Trophoblast cell (in vitro differentiated cells and primary cell): ENCODE data around the gene CPNE6.

Source experiments
- DNase-seq, 2 donors: peaks; one replicate each; pipeline ENCODE4 v3.0.0-alpha.2; 2016
- H2AFZ ChIP-seq: 2 replicates; pipeline ENCODE4 v1.6.1; 2013; ENCODE audit warnings: low read length, moderate library complexity, mild to moderate bottlenecking; ENCODE audit not compliant: insufficient read depth, poor library complexity
- H2AK5ac ChIP-seq: 2 replicates; pipeline ENCODE4 v1.6.1; 2013; ENCODE audit warnings: mild to moderate bottlenecking, low read length
- H2BK120ac ChIP-seq: 2 replicates; pipeline ENCODE4 v1.6.1; 2013; ENCODE audit warnings: low read length, mild to moderate bottlenecking, moderate library complexity; ENCODE audit not compliant: insufficient read depth, poor library complexity
- H2BK12ac ChIP-seq: 2 replicates; pipeline ENCODE4 v1.6.1; 2013; ENCODE audit warnings: mild to moderate bottlenecking, low read length, moderate library complexity
- H2BK5ac ChIP-seq: 2 replicates; pipeline ENCODE4 v1.6.1; 2013; ENCODE audit warnings: low read length, low read depth, moderate library complexity, mild to moderate bottlenecking; ENCODE audit not compliant: poor library complexity
- H3K14ac ChIP-seq: 2 replicates; pipeline ENCODE4 v1.6.1; 2013; ENCODE audit warnings: mild to moderate bottlenecking, low read length
- H3K18ac ChIP-seq: 2 replicates; pipeline ENCODE4 v1.6.1; 2013; ENCODE audit warnings: mild to moderate bottlenecking, low read length
- H3K23ac ChIP-seq: 2 replicates; pipeline ENCODE4 v1.6.1; 2013; ENCODE audit warnings: low read length
- H3K27ac ChIP-seq: 2 replicates; pipeline ENCODE4 v1.5.1; 2013; ENCODE audit warnings: low read depth, mild to moderate bottlenecking, inconsistent platforms, low read length, moderate library complexity
- H3K27me3 ChIP-seq: 2 replicates; pipeline ENCODE4 v1.6.1; 2013; ENCODE audit warnings: inconsistent platforms, mild to moderate bottlenecking, low read length, moderate library complexity; ENCODE audit not compliant: insufficient read depth
- H3K36me3 ChIP-seq, 2 experiments: 1 replicate in 1 of 2; 2 replicates in 1 of 2; pipeline ENCODE4 v1.6.1; 2013; ENCODE audit warnings: low read length in 2 of 2, mild to moderate bottlenecking in 2 of 2, moderate library complexity in 1 of 2; ENCODE audit not compliant: insufficient read depth in 2 of 2, control insufficient read depth in 1 of 2
- H3K4ac ChIP-seq: 2 replicates; pipeline ENCODE4 v1.6.1; 2013; ENCODE audit warnings: low read depth, mild to moderate bottlenecking, low read length, moderate library complexity
- H3K4me1 ChIP-seq, 2 experiments: 1 replicate in 1 of 2; 2 replicates in 1 of 2; pipeline ENCODE4 v1.6.1; 2013; ENCODE audit warnings: low read length in 2 of 2, mild to moderate bottlenecking in 2 of 2, moderate library complexity in 1 of 2; ENCODE audit not compliant: insufficient read depth in 2 of 2, control insufficient read depth in 1 of 2
- H3K4me2 ChIP-seq: 2 replicates; pipeline ENCODE4 v1.6.1; 2013; ENCODE audit warnings: inconsistent platforms, mild to moderate bottlenecking, low read length, moderate library complexity
- H3K4me3 ChIP-seq: 2 replicates; pipeline ENCODE4 v1.5.1; 2013; ENCODE audit warnings: mild to moderate bottlenecking, low read depth, low read length, inconsistent platforms
- H3K79me1 ChIP-seq: one replicate; pipeline ENCODE4 v1.6.1; 2013; ENCODE audit warnings: low read length
- H3K79me2 ChIP-seq: 2 replicates; pipeline ENCODE4 v1.6.1; 2013; ENCODE audit warnings: low read length, mild to moderate bottlenecking; ENCODE audit not compliant: control insufficient read depth, insufficient read depth, poor library complexity
- H3K9ac ChIP-seq: 2 replicates; pipeline ENCODE4 v1.6.1; 2013; ENCODE audit warnings: mild to moderate bottlenecking, low read length
- H3K9me3 ChIP-seq: 2 replicates; pipeline ENCODE4 v1.6.1; 2013; ENCODE audit warnings: low read depth, mild to moderate bottlenecking, control low read depth, inconsistent platforms, low read length; ENCODE audit not compliant: insufficient read depth
- H4K12ac ChIP-seq: 2 replicates; pipeline ENCODE4 v1.6.1; 2013; ENCODE audit warnings: low read depth, mild to moderate bottlenecking, low read length, moderate library complexity
- H4K8ac ChIP-seq: 2 replicates; pipeline ENCODE4 v1.6.1; 2013; ENCODE audit warnings: low read depth, mild to moderate bottlenecking, low read length, moderate library complexity
- H4K91ac ChIP-seq: one replicate; pipeline ENCODE4 v1.6.1; 2013; ENCODE audit warnings: low read depth, mild to moderate bottlenecking, low read length, moderate library complexity
- WGBS: extraction: QIAGEN DNeasy Blood & Tissue Kit; methylation state at CpG from one replicate; pipeline ENCODE4 v1.1.7; 2013; ENCODE audit warnings: missing lambda C conversion rate; ENCODE audit not compliant: insufficient read length, insufficient coverage; ENCODE audit errors: extremely low coverage; 5-methylcytosine and 5-hydroxymethylcytosine counted together

The CPNE6 gene

DNA sequence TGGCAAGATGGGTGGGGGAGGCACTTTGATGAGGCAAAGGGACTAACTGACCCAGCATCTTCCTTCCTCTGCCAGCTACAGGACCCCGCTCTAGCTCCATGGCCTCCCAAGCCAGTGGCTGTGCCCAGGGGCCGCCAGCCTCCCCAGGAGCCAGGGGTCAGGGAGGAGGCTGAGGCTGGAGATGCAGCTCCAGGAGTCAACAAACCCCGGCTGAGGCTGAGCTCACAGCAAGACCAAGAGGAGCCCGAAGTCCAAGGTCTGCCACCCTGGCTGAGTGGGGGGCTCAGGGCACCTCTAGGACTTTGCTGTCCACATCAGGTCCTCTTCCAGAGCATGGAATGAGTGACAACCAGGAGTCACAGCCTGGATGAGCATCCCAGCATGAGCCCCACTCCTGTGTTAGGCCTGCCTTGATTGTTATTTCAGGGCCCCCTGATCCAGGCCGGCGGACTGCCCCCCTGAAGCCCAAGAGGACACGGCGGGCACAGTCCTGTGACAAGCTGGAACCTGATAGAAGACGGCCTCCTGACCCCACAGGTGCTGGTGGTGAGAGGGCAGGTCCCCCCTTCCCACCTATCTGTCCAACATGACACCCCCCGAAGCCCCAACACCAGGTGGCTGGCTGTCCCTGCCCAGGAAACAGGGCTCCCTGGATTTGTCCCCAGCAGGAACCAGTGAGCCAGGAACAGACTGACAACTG lies 2.5 kb upstream of the CPNE6 start:
- peaks cover 2% of the 10 kb centered on the region for H3K9me3 ChIP-seq
- H4K12ac ChIP-seq = no peak overlapping the region
- H3K23ac ChIP-seq = no peak overlapping the region
- no peak overlapping the region for H3K4me3 ChIP-seq
- no peak overlapping the region for H3K4me2 ChIP-seq
- H2BK12ac ChIP-seq = no peak overlapping the region
- no peak overlapping the region for H2AFZ ChIP-seq
- H3K4me1 ChIP-seq = no peaks in the 10 kb centered on the region
- no peak overlapping the region for H3K14ac ChIP-seq
- no peaks in the 10 kb centered on the region for H3K36me3 ChIP-seq
- H3K79me1 ChIP-seq = no peaks in the 10 kb centered on the region
- H3K27ac ChIP-seq = no peak overlapping the region
- no peak overlapping the region for H4K8ac ChIP-seq
- no CpG with 5 or more reads among the region's 10 CpGs for WGBS
- H3K79me2 ChIP-seq = no peaks in the 10 kb centered on the region
- H3K4ac ChIP-seq = no peak overlapping the region
- H2BK120ac ChIP-seq = no peak overlapping the region
- H4K91ac ChIP-seq = no peak overlapping the region
- no peaks in the 10 kb centered on the region for H3K27me3 ChIP-seq
- no peak overlapping the region for H3K18ac ChIP-seq
- no peak overlapping the region for H3K9ac ChIP-seq
- no peak overlapping the region for H2AK5ac ChIP-seq
- H2BK5ac ChIP-seq = no peak overlapping the region
- no peak for DNase-seq

DNA sequence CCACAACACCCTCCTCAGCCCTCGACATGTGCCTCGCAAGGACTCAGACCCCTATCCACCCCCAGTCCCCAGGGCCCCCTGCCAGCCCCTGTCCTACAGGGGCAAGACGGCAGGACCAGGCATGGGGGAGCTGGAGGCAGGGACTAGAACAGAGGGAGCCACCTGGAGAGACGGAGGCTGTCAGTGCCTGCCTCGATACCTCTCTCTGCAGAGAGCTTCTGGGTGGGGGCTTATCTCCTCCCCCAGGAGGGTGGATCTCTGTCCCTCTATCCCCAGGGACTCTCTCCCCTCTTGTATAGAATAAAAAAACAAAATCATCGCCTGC lies 2.0 kb upstream of the CPNE6 start:
- no peaks in the 10 kb centered on the region for H3K79me2 ChIP-seq
- H3K27ac ChIP-seq = no peak overlapping the region
- H3K4me3 ChIP-seq = no peak overlapping the region
- H3K4me1 ChIP-seq = no peaks in the 10 kb centered on the region
- H3K23ac ChIP-seq = no peak overlapping the region
- H3K14ac ChIP-seq = no peak overlapping the region
- H3K27me3 ChIP-seq = no peaks in the 10 kb centered on the region
- no peak overlapping the region for H2BK12ac ChIP-seq
- no peak overlapping the region for H4K91ac ChIP-seq
- H3K36me3 ChIP-seq = no peaks in the 10 kb centered on the region
- H4K12ac ChIP-seq = no peak overlapping the region
- no peak overlapping the region for H3K18ac ChIP-seq
- no peak overlapping the region for H3K4me2 ChIP-seq
- WGBS = no CpG with 5 or more reads among the region's 6 CpGs
- H3K9ac ChIP-seq = no peak overlapping the region
- H2AFZ ChIP-seq = no peak overlapping the region
- peaks cover 2% of the 10 kb centered on the region for H3K9me3 ChIP-seq
- no peak for DNase-seq
- H3K79me1 ChIP-seq = no peaks in the 10 kb centered on the region
- H3K4ac ChIP-seq = no peak overlapping the region
- no peak overlapping the region for H2AK5ac ChIP-seq
- H2BK5ac ChIP-seq = no peak overlapping the region
- H4K8ac ChIP-seq = no peak overlapping the region
- no peak overlapping the region for H2BK120ac ChIP-seq

DNA sequence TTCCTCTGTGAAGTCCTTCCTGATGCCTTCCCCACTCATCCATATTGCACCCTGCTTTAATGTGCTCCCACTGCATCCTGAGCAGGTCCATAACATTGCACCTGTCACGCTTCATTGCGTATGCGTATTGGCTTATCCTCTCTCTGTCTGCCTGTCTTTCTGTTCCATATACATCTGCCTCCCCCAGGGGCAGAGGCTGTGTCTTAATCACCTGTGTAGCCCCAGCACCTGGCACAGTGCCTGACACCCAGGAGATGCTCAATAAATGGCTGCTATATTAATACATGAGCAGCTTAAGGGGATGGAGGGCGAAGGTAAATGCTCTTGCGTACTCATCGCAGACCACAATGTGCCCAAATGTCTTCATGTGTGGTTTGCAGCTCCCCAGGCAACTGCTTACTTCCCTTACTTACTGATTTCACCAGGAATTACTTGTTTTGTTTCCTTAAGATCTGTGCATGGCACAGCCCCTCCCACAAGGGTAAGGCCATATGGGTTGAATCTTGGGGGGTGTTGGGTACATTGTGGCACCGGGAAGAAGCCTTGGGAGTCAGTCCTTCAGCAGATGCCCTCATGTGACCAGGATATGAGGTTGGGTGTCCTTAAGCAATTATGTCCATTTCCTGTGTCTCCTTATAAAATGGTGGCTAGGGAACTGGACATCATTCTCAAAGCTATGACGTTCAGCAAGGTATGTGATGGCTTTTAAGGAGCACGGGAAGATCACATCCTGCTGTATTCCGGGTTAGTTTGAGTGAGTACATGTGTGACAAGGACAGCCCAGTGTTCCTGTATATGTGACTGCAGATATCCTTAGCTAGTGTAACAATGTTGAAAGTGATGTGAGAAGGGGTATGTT lies 848 bp upstream of the CPNE6 start:
- no peak overlapping the region for H4K8ac ChIP-seq
- H3K36me3 ChIP-seq = no peaks in the 10 kb centered on the region
- H4K91ac ChIP-seq = no peak overlapping the region
- H3K4me2 ChIP-seq = no peak overlapping the region
- no CpG with 5 or more reads among the region's 10 CpGs for WGBS
- no peak overlapping the region for H3K4ac ChIP-seq
- no peak overlapping the region for H2BK5ac ChIP-seq
- no peak overlapping the region for H3K23ac ChIP-seq
- no peak overlapping the region for H2AFZ ChIP-seq
- H3K9ac ChIP-seq = no peak overlapping the region
- no peak for DNase-seq
- H3K79me1 ChIP-seq = no peaks in the 10 kb centered on the region
- no peaks in the 10 kb centered on the region for H3K27me3 ChIP-seq
- H4K12ac ChIP-seq = no peak overlapping the region
- H2AK5ac ChIP-seq = no peak overlapping the region
- H3K14ac ChIP-seq = no peak overlapping the region
- no peaks in the 10 kb centered on the region for H3K4me1 ChIP-seq
- H3K4me3 ChIP-seq = no peak overlapping the region
- no peak overlapping the region for H3K18ac ChIP-seq
- H3K9me3 ChIP-seq = peaks cover 2% of the 10 kb centered on the region
- H2BK12ac ChIP-seq = no peak overlapping the region
- H2BK120ac ChIP-seq = no peak overlapping the region
- no peaks in the 10 kb centered on the region for H3K79me2 ChIP-seq
- H3K27ac ChIP-seq = no peak overlapping the region

DNA sequence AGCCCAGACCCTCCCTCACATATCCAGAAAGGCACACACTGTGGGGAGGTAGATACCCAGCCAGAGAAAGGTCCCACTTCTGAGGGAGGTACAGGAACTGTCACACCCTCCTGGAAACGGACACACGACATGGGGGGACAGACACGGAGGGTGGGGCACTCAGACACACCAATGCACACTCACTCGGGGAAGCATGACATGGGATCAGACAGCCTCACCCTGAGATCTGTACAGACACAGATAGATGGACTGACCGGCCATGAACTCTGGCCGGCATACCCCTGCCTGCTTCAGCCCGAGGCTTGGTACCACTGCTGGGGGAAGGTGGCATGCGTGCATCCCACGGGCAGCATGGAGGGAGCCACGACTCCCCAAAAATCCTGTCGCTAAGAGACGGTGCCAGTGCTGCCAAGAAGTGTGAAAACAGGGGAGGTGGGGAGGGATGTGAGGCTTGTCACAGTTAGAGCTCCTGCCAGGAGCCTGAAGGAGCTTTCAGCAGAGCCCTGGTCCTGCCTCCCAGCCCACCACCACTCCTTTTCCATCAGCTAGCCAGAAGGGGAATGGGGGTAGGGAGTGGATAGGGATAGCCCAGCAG lies 571 bp downstream of the CPNE6 start:
- no peak overlapping the region for H4K8ac ChIP-seq
- H3K9me3 ChIP-seq = peaks cover 2% of the 10 kb centered on the region
- no peaks in the 10 kb centered on the region for H3K36me3 ChIP-seq
- no CpG with 5 or more reads among the region's 12 CpGs for WGBS
- H2AFZ ChIP-seq = no peak overlapping the region
- no peak overlapping the region for H2BK120ac ChIP-seq
- H3K4ac ChIP-seq = no peak overlapping the region
- no peaks in the 10 kb centered on the region for H3K27me3 ChIP-seq
- no peak overlapping the region for H3K23ac ChIP-seq
- no peak overlapping the region for H2BK12ac ChIP-seq
- H3K4me3 ChIP-seq = no peak overlapping the region
- no peak overlapping the region for H3K14ac ChIP-seq
- no peaks in the 10 kb centered on the region for H3K4me1 ChIP-seq
- H3K4me2 ChIP-seq = no peak overlapping the region
- no peak overlapping the region for H3K27ac ChIP-seq
- H3K9ac ChIP-seq = no peak overlapping the region
- no peaks in the 10 kb centered on the region for H3K79me2 ChIP-seq
- H2AK5ac ChIP-seq = no peak overlapping the region
- H4K12ac ChIP-seq = no peak overlapping the region
- no peak overlapping the region for H4K91ac ChIP-seq
- no peak for DNase-seq
- H2BK5ac ChIP-seq = no peak overlapping the region
- H3K18ac ChIP-seq = no peak overlapping the region
- no peaks in the 10 kb centered on the region for H3K79me1 ChIP-seq
